HepG2 (cell line): ENCODE measurements around the gene NUP35. TPM values are rescaled to one million over a fixed set of nuclear protein-coding genes. Genes with fewer than 3 reads are reported as not detected.

Source experiments
- ATAC-seq: fragments of 200-7000 bp; cut with Tn5 transposase; 3 replicates; pipeline ENCODE4 v1.9.1; 2020; ENCODE audit warnings: mild to moderate bottlenecking, moderate library complexity
- BruUV-seq: library from RNA; stranded (reverse); fragments of 400-500 nt; replicated peaks from 2 replicates; lab custom pipeline; 2021; lab: Mats Ljungman, UMichigan
- CTCF ChIA-PET: fragments of 300-600 bp; formaldehyde crosslinking; extraction: SDS; loops from one replicate; lab custom pipeline; 2021; ENCODE audit warnings: low total read pairs, inconsistent platforms, low intra/inter-chr PET ratio; lab: Yijun Ruan, JAX
- POLR2A ChIA-PET: fragments of 350-600 bp; sonication (Branson Sonifier 250); formaldehyde crosslinking; loops from one replicate; lab custom pipeline; 2020; ENCODE audit warnings: antibody characterized with exemption, inconsistent platforms; lab: Yijun Ruan, JAX
- DNase-seq: peaks from one replicate; pipeline ENCODE4 v3.0.0-alpha.2; 2015; ENCODE audit warnings: low spot score
- FAIRE-seq: peaks from 3 replicates; lab custom pipeline; 2011; peaks lifted over from hg19 to GRCh38; lab: Jason Lieb, UNC
- H2AFZ ChIP-seq: one replicate; pipeline ENCODE4 v1.6.1; 2011; ENCODE audit warnings: low read length, inconsistent platforms
- H3K27ac ChIP-seq: fragments of 300-600 bp; 3 replicates; pipeline ENCODE4 v1.8.0; 2011; ENCODE audit warnings: mixed run types, mild to moderate bottlenecking, mixed read lengths, low read length, inconsistent platforms; ENCODE audit not compliant: insufficient read depth; ENCODE audit errors: extremely low read length
- H3K27me3 ChIP-seq, 2 experiments: fragments of 200-600 bp in 1 of 2; 2 replicates in 1 of 2; 3 replicates in 1 of 2; pipeline versions ENCODE4 v1.6.0 to v1.8.0; 2011; ENCODE audit warnings: low read length in 2 of 2, mild to moderate bottlenecking in 2 of 2, moderate library complexity in 2 of 2, inconsistent platforms in 1 of 2; ENCODE audit not compliant: insufficient read depth in 2 of 2, control insufficient read depth in 1 of 2
- H3K36me3 ChIP-seq, 2 experiments: fragments of 200-600 bp in 1 of 2; replicated peaks in 1 of 2; 2 replicates in 1 of 2; 3 replicates in 1 of 2; pipeline versions ENCODE4 v1.5.1 to v1.8.0; 2011; ENCODE audit warnings: low read length in 2 of 2, inconsistent platforms in 1 of 2; ENCODE audit not compliant: insufficient read depth in 2 of 2, control insufficient read depth in 1 of 2
- H3K4me1 ChIP-seq: 2 replicates; pipeline ENCODE4 v1.5.1; 2012; ENCODE audit warnings: low read length, inconsistent platforms; ENCODE audit not compliant: insufficient read depth
- H3K4me2 ChIP-seq: 2 replicates; pipeline ENCODE4 v1.6.0; 2011; ENCODE audit warnings: low read depth, low read length, inconsistent platforms
- H3K4me3 ChIP-seq, 3 experiments: fragments of 200-600 bp in 1 of 3; sonication (generic), shearing (Covaris generic) in 1 of 3; replicated peaks in 1 of 3; 2 replicates each; pipeline ENCODE4 v1.5.1; 2011 to 2016; ENCODE audit warnings: low read length in 3 of 3, inconsistent platforms in 2 of 3, low read depth in 2 of 3, mild to moderate bottlenecking in 2 of 3, control low read depth in 1 of 3, mixed read lengths in 1 of 3; ENCODE audit not compliant: insufficient read depth in 1 of 3
- H3K79me2 ChIP-seq: one replicate; pipeline ENCODE4 v1.6.1; 2011; ENCODE audit warnings: low read length, inconsistent platforms; ENCODE audit not compliant: insufficient read depth
- H3K9ac ChIP-seq: 2 replicates; pipeline ENCODE4 v1.6.0; 2011; ENCODE audit warnings: mild to moderate bottlenecking, low read depth, low read length, inconsistent platforms; ENCODE audit not compliant: insufficient read depth
- H3K9me3 ChIP-seq: 2 replicates; pipeline ENCODE4 v1.5.1; 2012; ENCODE audit warnings: mild to moderate bottlenecking, low read length
- H4K20me1 ChIP-seq: 2 replicates; pipeline ENCODE4 v1.6.0; 2011; ENCODE audit warnings: inconsistent platforms, mild to moderate bottlenecking, low read length, moderate library complexity; ENCODE audit not compliant: insufficient read depth
- CREB1 ChIP-seq, 2 experiments: fragments of 450-650 bp in 1 of 2; IDR thresholded peaks; 2 replicates each; pipeline ENCODE4 v1.6.1; 2016 to 2017; ENCODE audit warnings: control low read depth in 1 of 2, mild to moderate bottlenecking in 1 of 2, missing compliant biosample characterization in 1 of 2, missing genetic modification characterization in 1 of 2
- GABPB1 ChIP-seq: IDR thresholded peaks from 2 replicates; pipeline ENCODE4 v1.6.1; 2016; ENCODE audit warnings: mild to moderate bottlenecking, missing genetic modification reagents, moderate library complexity, missing compliant biosample characterization
- NBN ChIP-seq: fragments of 450-650 bp; conservative IDR thresholded peaks from 2 replicates; pipeline ENCODE4 v1.6.1; 2017
- NFATC3 ChIP-seq: sonication (generic); formaldehyde crosslinking; IDR thresholded peaks from 2 replicates; pipeline ENCODE4 v1.5.1; 2020; ENCODE audit warnings: mild to moderate bottlenecking, missing genetic modification reagents
- YY1 ChIP-seq: IDR thresholded peaks from 2 replicates; pipeline ENCODE4 v1.6.1; 2011; ENCODE audit warnings: low read length, low read depth, moderate library complexity, mild to moderate bottlenecking; ENCODE audit not compliant: insufficient read depth, insufficient replicate concordance
- ZNF207 ChIP-seq: fragments of 450-650 bp; IDR thresholded peaks from 2 replicates; pipeline ENCODE4 v1.6.1; 2016; ENCODE audit warnings: antibody characterized with exemption, borderline replicate concordance
- WGBS: methylation state at CpG from one replicate; pipeline ENCODE4 v1.1.6; 2017; ENCODE audit warnings: low lambda C conversion rate; 5-methylcytosine and 5-hydroxymethylcytosine counted together
- in situ Hi-C: cut with HindIII; loops from 2 replicates; pipeline ENCODE4 v1.10.0; 2017; ENCODE audit warnings: low pct_unique_long_range_greater_than_20kb; ENCODE audit not compliant: extremely low pct_ligation_motif_present
- intact Hi-C: fragments of 100-400 bp; cut with micrococcal nuclease; formaldehyde crosslinking; loops from one replicate; pipeline ENCODE4 v1.10.0; 2022; ENCODE audit not compliant: unreplicated experiment
- polyA plus RNA-seq, 8 experiments: library from polyadenylated mRNA; depleted of rRNA in 3 of 8; stranded (reverse) in 7 of 8; unstranded in 1 of 8; fragments of >200 nt; fragmentation: Illumina TruSeq in 4 of 8; extraction: Trizol in 4 of 8; gene quantifications; 2 replicates each; pipeline versions ENCODE4 v1.2.1 to v1.2.3, GENCODE V29; 2011 to 2016; ENCODE audit warnings: low read depth in 4 of 8, missing spikeins in 1 of 8, mixed read lengths in 1 of 8; ENCODE audit not compliant: insufficient read depth in 1 of 8
- total RNA-seq, 5 experiments: library from RNA; depleted of rRNA; stranded (reverse); fragments of >200 nt; fragmentation: Illumina TruSeq; extraction: Trizol; gene quantifications; 2 replicates each; pipeline ENCODE4 v1.2.3, GENCODE V29; 2016; ENCODE audit warnings: low read depth in 1 of 5
- TF ChIP-seq, protein P1 (sequence below): sonication (generic); formaldehyde crosslinking; IDR thresholded peaks from 2 replicates; pipeline ENCODE4 v1.5.1; 2020; ENCODE audit warnings: mild to moderate bottlenecking, missing genetic modification reagents, borderline replicate concordance
- TF ChIP-seq, protein P2 (sequence below): IDR thresholded peaks from 2 replicates; pipeline ENCODE4 v1.6.1; 2016; ENCODE audit warnings: mild to moderate bottlenecking
- TF ChIP-seq, protein P3 (sequence below): sonication (generic); formaldehyde crosslinking; IDR thresholded peaks from 2 replicates; pipeline ENCODE4 v1.8.0; 2022; ENCODE audit warnings: missing genetic modification reagents, mild to moderate bottlenecking, inconsistent platforms, borderline replicate concordance
- TF ChIP-seq, protein P4 (sequence below): fragments of 450-650 bp; IDR thresholded peaks from 2 replicates; pipeline ENCODE4 v1.6.1; 2016

The NUP35 gene
- total and polyA plus RNA-seq, 2 of the 13 experiments (the other 11 are each of a cell fraction or from before 2014, with no cell fraction given): 16.9 to 53.6 TPM

DNA sequence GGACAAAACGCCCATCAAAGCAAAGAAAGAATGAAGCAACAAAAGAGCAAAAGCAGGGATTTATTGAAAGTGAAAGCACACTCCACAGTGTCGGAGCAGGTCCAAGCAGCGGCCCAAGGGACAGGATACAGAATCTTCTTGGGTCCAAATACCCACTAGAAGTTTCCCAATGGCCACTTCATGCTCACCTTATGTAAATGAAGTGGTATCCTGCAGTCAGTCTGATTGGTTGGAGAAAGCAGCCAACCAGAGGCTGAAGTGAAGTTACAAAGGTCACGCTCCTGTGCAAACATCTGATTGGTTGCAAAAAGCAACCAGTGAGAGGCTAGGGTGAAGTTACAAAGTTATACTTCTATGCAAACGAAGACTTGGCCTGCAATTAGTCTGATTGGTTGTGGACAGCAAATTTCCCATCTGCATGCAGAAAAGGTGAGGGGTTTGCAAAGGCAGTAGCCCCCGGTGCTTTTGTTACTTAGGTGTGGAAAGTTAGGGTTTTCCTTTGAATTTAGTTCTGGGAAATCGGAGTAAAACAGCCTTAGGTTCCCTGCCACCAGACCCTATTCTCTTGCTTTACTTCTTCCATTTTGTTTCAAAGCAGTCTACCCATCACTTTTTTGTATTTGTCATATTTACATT lies 32.8 kb upstream of the NUP35 start (continued):
- TF ChIP-seq, protein P1, sequence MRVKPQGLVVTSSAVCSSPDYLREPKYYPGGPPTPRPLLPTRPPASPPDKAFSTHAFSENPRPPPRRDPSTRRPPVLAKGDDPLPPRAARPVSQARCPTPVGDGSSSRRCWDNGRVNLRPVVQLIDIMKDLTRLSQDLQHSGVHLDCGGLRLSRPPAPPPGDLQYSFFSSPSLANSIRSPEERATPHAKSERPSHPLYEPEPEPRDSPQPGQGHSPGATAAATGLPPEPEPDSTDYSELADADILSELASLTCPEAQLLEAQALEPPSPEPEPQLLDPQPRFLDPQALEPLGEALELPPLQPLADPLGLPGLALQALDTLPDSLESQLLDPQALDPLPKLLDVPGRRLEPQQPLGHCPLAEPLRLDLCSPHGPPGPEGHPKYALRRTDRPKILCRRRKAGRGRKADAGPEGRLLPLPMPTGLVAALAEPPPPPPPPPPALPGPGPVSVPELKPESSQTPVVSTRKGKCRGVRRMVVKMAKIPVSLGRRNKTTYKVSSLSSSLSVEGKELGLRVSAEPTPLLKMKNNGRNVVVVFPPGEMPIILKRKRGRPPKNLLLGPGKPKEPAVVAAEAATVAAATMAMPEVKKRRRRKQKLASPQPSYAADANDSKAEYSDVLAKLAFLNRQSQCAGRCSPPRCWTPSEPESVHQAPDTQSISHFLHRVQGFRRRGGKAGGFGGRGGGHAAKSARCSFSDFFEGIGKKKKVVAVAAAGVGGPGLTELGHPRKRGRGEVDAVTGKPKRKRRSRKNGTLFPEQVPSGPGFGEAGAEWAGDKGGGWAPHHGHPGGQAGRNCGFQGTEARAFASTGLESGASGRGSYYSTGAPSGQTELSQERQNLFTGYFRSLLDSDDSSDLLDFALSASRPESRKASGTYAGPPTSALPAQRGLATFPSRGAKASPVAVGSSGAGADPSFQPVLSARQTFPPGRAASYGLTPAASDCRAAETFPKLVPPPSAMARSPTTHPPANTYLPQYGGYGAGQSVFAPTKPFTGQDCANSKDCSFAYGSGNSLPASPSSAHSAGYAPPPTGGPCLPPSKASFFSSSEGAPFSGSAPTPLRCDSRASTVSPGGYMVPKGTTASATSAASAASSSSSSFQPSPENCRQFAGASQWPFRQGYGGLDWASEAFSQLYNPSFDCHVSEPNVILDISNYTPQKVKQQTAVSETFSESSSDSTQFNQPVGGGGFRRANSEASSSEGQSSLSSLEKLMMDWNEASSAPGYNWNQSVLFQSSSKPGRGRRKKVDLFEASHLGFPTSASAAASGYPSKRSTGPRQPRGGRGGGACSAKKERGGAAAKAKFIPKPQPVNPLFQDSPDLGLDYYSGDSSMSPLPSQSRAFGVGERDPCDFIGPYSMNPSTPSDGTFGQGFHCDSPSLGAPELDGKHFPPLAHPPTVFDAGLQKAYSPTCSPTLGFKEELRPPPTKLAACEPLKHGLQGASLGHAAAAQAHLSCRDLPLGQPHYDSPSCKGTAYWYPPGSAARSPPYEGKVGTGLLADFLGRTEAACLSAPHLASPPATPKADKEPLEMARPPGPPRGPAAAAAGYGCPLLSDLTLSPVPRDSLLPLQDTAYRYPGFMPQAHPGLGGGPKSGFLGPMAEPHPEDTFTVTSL (CRISPR knock-in tag): no peak
- TF ChIP-seq, protein P2, sequence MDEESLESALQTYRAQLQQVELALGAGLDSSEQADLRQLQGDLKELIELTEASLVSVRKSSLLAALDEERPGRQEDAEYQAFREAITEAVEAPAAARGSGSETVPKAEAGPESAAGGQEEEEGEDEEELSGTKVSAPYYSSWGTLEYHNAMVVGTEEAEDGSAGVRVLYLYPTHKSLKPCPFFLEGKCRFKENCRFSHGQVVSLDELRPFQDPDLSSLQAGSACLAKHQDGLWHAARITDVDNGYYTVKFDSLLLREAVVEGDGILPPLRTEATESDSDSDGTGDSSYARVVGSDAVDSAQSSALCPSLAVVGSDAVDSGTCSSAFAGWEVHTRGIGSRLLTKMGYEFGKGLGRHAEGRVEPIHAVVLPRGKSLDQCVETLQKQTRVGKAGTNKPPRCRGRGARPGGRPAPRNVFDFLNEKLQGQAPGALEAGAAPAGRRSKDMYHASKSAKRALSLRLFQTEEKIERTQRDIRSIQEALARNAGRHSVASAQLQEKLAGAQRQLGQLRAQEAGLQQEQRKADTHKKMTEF (CRISPR knock-in tag): 0 out of 2 replicates have a peak, but pooled peaks have one; percentile 25
- no peak for TF ChIP-seq NBN

DNA sequence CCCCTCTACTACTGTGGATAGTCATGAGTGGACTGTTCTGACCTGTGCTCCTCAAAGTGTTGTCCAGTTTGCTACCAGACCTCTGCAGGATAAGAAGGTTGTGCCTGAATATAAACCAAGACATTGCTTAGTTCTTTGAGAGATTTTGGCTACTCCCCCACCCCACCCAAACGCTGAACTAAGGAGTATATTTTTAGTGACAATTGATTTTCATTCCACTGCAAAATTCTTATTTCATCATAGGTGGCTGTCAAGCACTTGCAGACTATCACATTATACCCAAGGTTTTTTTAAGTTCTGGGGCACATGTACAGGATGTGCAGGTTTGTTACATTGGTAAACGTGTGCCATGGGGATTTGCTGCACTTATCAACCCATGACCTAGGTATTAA lies 32.3 kb upstream of the NUP35 start:
- ATAC-seq (peak; percentile 65), FAIRE-seq (no peak), DNase-seq (no peak)
- peaks cover 18% of the 10 kb centered on the region for H3K4me1 ChIP-seq
- CTCF ChIA-PET: no interaction called here
- H3K9ac ChIP-seq: no peak overlapping the region
- no peaks in the 10 kb centered on the region for H3K9me3 ChIP-seq
- in situ Hi-C loops: no loop called here
- POLR2A ChIA-PET: no interaction called here
- H4K20me1 ChIP-seq: no peaks in the 10 kb centered on the region
- H3K4me3 ChIP-seq: peak overlapping the region in 1 of 3 experiments; percentile 54; a peak in 1 of 6 replicates
- intact Hi-C loops: no loop called here
- no peak overlapping the region for H3K27ac ChIP-seq
- H3K4me2 ChIP-seq: peak overlapping the region; percentile 80
- no peak for TF ChIP-seq GABPB1 (CRISPR knock-in tag)
- no peak for TF ChIP-seq ZNF207
- TF ChIP-seq, protein P3, sequence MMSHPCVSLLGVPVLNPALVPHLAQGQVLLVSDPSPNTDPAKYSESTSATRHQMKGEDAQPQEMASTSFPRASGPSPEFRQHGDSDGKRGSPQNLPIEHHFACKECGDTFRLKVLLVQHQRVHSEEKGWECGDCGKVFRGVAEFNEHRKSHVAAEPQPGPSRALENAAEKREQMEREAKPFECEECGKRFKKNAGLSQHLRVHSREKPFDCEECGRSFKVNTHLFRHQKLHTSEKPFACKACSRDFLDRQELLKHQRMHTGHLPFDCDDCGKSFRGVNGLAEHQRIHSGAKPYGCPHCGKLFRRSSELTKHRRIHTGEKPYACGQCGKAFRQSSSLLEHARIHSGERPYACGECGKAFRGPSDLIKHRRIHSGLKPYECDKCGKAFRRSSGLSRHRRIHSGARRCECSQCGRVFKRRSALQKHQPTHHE (CRISPR knock-in tag): no peak
- no peak for TF ChIP-seq YY1
- TF ChIP-seq, protein P4, sequence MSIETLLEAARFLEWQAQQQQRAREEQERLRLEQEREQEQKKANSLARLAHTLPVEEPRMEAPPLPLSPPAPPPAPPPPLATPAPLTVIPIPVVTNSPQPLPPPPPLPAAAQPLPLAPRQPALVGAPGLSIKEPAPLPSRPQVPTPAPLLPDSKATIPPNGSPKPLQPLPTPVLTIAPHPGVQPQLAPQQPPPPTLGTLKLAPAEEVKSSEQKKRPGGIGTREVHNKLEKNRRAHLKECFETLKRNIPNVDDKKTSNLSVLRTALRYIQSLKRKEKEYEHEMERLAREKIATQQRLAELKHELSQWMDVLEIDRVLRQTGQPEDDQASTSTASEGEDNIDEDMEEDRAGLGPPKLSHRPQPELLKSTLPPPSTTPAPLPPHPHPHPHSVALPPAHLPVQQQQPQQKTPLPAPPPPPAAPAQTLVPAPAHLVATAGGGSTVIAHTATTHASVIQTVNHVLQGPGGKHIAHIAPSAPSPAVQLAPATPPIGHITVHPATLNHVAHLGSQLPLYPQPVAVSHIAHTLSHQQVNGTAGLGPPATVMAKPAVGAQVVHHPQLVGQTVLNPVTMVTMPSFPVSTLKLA: no peak
- TF ChIP-seq CREB1 (IDR thresholded peaks at IDR 0.05): no peak
- TF ChIP-seq CREB1 (CRISPR knock-in tag; IDR thresholded peaks at IDR 0.05): no peak
- TF ChIP-seq NFATC3 (CRISPR knock-in tag): no peak
- no peaks in the 10 kb centered on the region for H3K79me2 ChIP-seq
- BruUV-seq: no TSS peak
- 64% methylated on average over 2 of the region's 2 CpGs for WGBS
- peak overlapping the region; percentile 90 for H2AFZ ChIP-seq
- no peaks in the 10 kb centered on the region for H3K36me3 ChIP-seq
- H3K27me3 ChIP-seq: no peaks in the 10 kb centered on the region
